Right lobe of liver (tissue), 4 donors: ENCODE measurements around the gene MFNG.

ENCODE experiments used
- POLR2A ChIP-seq: fragments of 450-650 bp; IDR thresholded peaks from one replicate; pipeline ENCODE4 v1.6.1; 2017; ENCODE audit warnings: antibody characterized with exemption, mild to moderate bottlenecking
- TF ChIP-seq, protein P1 (sequence below), 4 donors: fragments of 200-600 bp in 3 of 4; fragments of 450-650 bp in 1 of 4; IDR thresholded peaks; one replicate each; pipeline versions ENCODE4 v1.5.1 to v1.8.0; 2016 to 2022; ENCODE audit warnings: antibody characterized with exemption in 4 of 4, mild to moderate bottlenecking in 2 of 4
- donor health status: DM: no; HTN: no; CAD: no.
- donor health status: DM: no; HTN: no; CAD: no.
- donor health status: DM: no; HTN: yes; CAD: no.

DNA sequence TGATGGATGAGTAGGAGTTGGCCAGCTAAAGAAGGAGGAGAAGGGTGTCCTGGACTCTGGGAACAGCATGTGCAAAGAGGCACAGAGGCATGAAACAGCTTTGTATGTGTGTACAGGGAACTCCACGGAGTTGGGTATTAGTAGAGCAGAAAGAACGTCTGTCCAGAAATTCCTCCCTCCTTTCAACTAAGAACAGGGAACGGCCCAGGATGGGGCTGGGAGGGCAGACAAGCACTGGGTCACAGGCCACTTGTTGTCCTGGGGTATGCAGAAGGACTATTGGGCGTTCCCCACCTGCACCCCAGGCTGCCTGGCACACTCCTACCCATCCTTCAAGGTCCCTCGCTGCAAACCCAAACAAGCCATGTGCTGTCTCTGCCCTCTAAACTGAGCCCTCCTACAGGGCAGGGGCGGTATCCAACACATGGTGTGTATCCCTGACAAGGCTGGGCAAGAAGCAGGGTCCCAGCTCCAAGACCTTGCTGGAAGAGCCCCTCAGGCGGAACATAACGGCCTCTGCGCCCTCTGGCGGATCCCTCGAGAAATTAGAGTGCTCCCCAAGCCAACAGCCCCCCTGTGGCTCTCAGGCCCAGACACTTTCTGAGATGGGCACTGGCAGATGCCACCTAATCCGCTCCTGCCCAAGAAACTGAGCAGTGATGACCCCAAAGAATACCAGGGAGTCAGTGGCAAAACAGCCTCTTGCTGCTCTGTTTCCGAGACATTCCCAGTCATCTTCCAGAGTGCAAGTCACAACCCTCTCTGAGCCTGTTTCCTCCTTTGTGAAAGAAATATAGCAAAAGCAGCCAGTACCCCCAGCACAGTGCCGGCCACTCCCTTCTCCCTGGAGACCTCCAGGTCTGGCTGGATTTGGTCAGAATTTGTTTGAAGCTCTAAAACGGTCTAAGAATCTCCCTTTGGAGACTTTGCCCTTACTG, 57.3 kb downstream of the MFNG start:
- TF ChIP-seq, protein P1, sequence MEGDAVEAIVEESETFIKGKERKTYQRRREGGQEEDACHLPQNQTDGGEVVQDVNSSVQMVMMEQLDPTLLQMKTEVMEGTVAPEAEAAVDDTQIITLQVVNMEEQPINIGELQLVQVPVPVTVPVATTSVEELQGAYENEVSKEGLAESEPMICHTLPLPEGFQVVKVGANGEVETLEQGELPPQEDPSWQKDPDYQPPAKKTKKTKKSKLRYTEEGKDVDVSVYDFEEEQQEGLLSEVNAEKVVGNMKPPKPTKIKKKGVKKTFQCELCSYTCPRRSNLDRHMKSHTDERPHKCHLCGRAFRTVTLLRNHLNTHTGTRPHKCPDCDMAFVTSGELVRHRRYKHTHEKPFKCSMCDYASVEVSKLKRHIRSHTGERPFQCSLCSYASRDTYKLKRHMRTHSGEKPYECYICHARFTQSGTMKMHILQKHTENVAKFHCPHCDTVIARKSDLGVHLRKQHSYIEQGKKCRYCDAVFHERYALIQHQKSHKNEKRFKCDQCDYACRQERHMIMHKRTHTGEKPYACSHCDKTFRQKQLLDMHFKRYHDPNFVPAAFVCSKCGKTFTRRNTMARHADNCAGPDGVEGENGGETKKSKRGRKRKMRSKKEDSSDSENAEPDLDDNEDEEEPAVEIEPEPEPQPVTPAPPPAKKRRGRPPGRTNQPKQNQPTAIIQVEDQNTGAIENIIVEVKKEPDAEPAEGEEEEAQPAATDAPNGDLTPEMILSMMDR (IDR thresholded peaks at IDR 0.05) = peak; percentile 56 to 74 (median 73)
- TF ChIP-seq POLR2A = no peak
